ENCODE measurements around the gene SIT1.

SIT1 gene

GRCh38 chr9:35682520-35683315 lies 32.0 kb upstream of the SIT1 start:
- no peak for DNase-seq (ENCODE audit: low spot score)

- no peak for DNase-seq (ENCODE audit: low spot score)
Observed at GRCh38 chr9:35682051-35682450, 31.3 kb upstream of the SIT1 start.

GRCh38 chr9:35681341-35682002 lies 30.7 kb upstream of the SIT1 start:
- DNase-seq (ENCODE audit: low spot score) = no peak

- DNase-seq (ENCODE audit: low spot score) = no peak
Observed at GRCh38 chr9:35680331-35681105, 29.8 kb upstream of the SIT1 start.

- no peak for DNase-seq (ENCODE audit: low spot score)
Observed at GRCh38 chr9:35679766-35680330, 29.1 kb upstream of the SIT1 start.

GRCh38 chr9:35679091-35679490 lies 28.4 kb upstream of the SIT1 start:
- no peak for DNase-seq (ENCODE audit: low spot score)

GRCh38 chr9:35675732-35676392 lies 25.1 kb upstream of the SIT1 start:
- DNase-seq (ENCODE audit: low spot score) = no peak

GRCh38 chr9:35675204-35675603 lies 24.5 kb upstream of the SIT1 start:
- DNase-seq (ENCODE audit: low spot score) = no peak

- no peak for DNase-seq (ENCODE audit: low spot score)
Observed at GRCh38 chr9:35674025-35674361, 23.3 kb upstream of the SIT1 start.

- DNase-seq (ENCODE audit: low spot score) = no peak
Observed at GRCh38 chr9:35673132-35674024, 22.6 kb upstream of the SIT1 start, which contains the start of gene CA9. Gene CA9 (plus strand): TSS chr9:35673928. CDS start chr9:35673960, 32 bp downstream.

GRCh38 chr9:35669331-35670145 lies 18.8 kb upstream of the SIT1 start:
- DNase-seq (ENCODE audit: low spot score) = no peak

GRCh38 chr9:35667939-35668338 lies 17.2 kb upstream of the SIT1 start:
- no peak for DNase-seq (ENCODE audit: low spot score)

- no peak for DNase-seq (ENCODE audit: low spot score)
Observed at GRCh38 chr9:35666549-35666948, 15.8 kb upstream of the SIT1 start.

- DNase-seq (ENCODE audit: low spot score) = no peak
Observed at GRCh38 chr9:35666045-35666444, 15.3 kb upstream of the SIT1 start.

- no peak for DNase-seq (ENCODE audit: low spot score)
Observed at GRCh38 chr9:35665471-35665818, 14.7 kb upstream of the SIT1 start.

- peak; percentile 95 for DNase-seq (ENCODE audit: low spot score)
Observed at GRCh38 chr9:35664531-35665470, 14.1 kb upstream of the SIT1 start, which contains the start of gene ARHGEF39. Gene ARHGEF39 (minus strand): TSS chr9:35665195. CDS start chr9:35665169, 26 bp downstream.

- no peak for DNase-seq (ENCODE audit: low spot score)
Observed at GRCh38 chr9:35662437-35662836, 11.7 kb upstream of the SIT1 start.

GRCh38 chr9:35661756-35662350 lies 11.1 kb upstream of the SIT1 start:
- peak; percentile 76 for DNase-seq (ENCODE audit: low spot score)

All from COLO829 (cell line).